Testis (tissue), 3 donors: ENCODE data around the gene PRR33. TPM values are rescaled to one million over a fixed set of nuclear protein-coding genes. Genes with fewer than 3 reads are reported as not detected.

Experiments
- DNase-seq: peaks from one replicate; pipeline ENCODE4 v3.0.0-alpha.2; 2019
- H3K27ac ChIP-seq, 2 donors: fragments of 200-600 bp; sonication (generic); one replicate each; pipeline ENCODE4 v1.5.1; 2019
- H3K27me3 ChIP-seq: fragments of 200-600 bp; sonication (generic); one replicate; pipeline ENCODE4 v1.5.1; 2019
- H3K36me3 ChIP-seq: fragments of 200-600 bp; sonication (generic); one replicate; pipeline ENCODE4 v1.5.1; 2017; ENCODE audit warnings: low read depth; ENCODE audit errors: missing control alignments
- H3K4me1 ChIP-seq: fragments of 200-600 bp; sonication (generic); one replicate; pipeline ENCODE4 v1.5.1; 2019
- H3K4me3 ChIP-seq, 2 donors: fragments of 200-600 bp; sonication (generic); one replicate each; pipeline ENCODE4 v1.5.1; 2017 to 2019
- H3K9me3 ChIP-seq: fragments of 200-600 bp; sonication (generic); one replicate; pipeline ENCODE4 v1.5.1; 2017
- CTCF ChIP-seq, 3 experiments: fragments of 450-650 bp in 2 of 3; fragments of 200-600 bp in 1 of 3; sonication (generic) in 1 of 3; IDR thresholded peaks; one replicate each; pipeline ENCODE4 v1.5.1; 2016 to 2019; ENCODE audit warnings: antibody characterized with exemption in 3 of 3, mild to moderate bottlenecking in 2 of 3, moderate library complexity in 1 of 3
- POLR2A ChIP-seq: fragments of 450-650 bp; IDR thresholded peaks from one replicate; pipeline ENCODE4 v1.6.1; 2017; ENCODE audit warnings: antibody characterized with exemption, mild to moderate bottlenecking, moderate library complexity
- WGBS, 2 donors: methylation state at CpG; one replicate each; pipeline ENCODE4 v1.1.5; 2018; 5-methylcytosine and 5-hydroxymethylcytosine counted together
- intact Hi-C: fragments of 100-400 bp; cut with DNase I; formaldehyde crosslinking; loops from one replicate; pipeline ENCODE4 v1.15.1; 2023; ENCODE audit warnings: low total_unique reads
- polyA plus RNA-seq: library from polyadenylated mRNA; stranded (reverse); fragments of 350-450 nt; fragmentation: Illumina TruSeq; extraction: RNeasy Lipid Tissue Mini Kit (QIAGEN cat#74804); gene quantifications from one replicate; pipeline ENCODE4 v1.2.3, GENCODE V29; 2014; ENCODE audit warnings: low read depth, low replicate concordance; ENCODE audit not compliant: insufficient read depth
- total RNA-seq, 2 donors: library from RNA; depleted of rRNA; stranded (reverse); fragments of >200 nt; gene quantifications; one replicate each; pipeline ENCODE4 v1.2.3, GENCODE V29; 2016

PRR33 gene
- total and polyA plus RNA-seq, 3 donors from 2014 or later: 0.06 TPM; not detected in 2

- no peaks in the 10 kb centered on the region for H3K4me1 ChIP-seq
- peak overlapping the region in 1 of 2 donors; percentile 61 for H3K27ac ChIP-seq
- WGBS, 2 donors: 30 to 78% methylated on average over 2 to 12 of the region's 12 CpGs
- H3K36me3 ChIP-seq: no peaks in the 10 kb centered on the region
- H3K4me3 ChIP-seq: peak overlapping the region; percentile 36 to 43
- H3K9me3 ChIP-seq: no peaks in the 10 kb centered on the region
- TF ChIP-seq CTCF (IDR thresholded peaks at IDR 0.05) (no peak), POLR2A (no peak)
- no peak for DNase-seq
- intact Hi-C loops: no loop called here
- no peaks in the 10 kb centered on the region for H3K27me3 ChIP-seq
Measured at GRCh38 chr11:1870326-1870696, 21.4 kb downstream of the PRR33 start.

- TF ChIP-seq POLR2A (no peak), CTCF (IDR thresholded peaks at IDR 0.05) (peak in 2 of 3 experiments; percentile 9 to 28)
- Histone ChIP-seq H3K27ac (peak overlapping the region in 1 of 2 donors; percentile 61), H3K9me3 (no peaks in the 10 kb centered on the region), H3K36me3 (no peaks in the 10 kb centered on the region), H3K27me3 (no peaks in the 10 kb centered on the region), H3K4me1 (peaks cover 3% of the 10 kb centered on the region), H3K4me3 (peak overlapping the region; percentile 36 to 43)
- DNase-seq: peak; percentile 44
- WGBS, 2 donors: 45 to 59% methylated on average over 27 to 34 of the region's 34 CpGs
- intact Hi-C loops: no loop called here
Measured at GRCh38 chr11:1869427-1870325, 22.0 kb downstream of the PRR33 start.

- no peak for DNase-seq
- Histone ChIP-seq H3K4me1 (peaks cover 12% of the 10 kb centered on the region), H3K27me3 (no peaks in the 10 kb centered on the region), H3K9me3 (no peaks in the 10 kb centered on the region), H3K36me3 (no peaks in the 10 kb centered on the region), H3K4me3 (peak overlapping the region; percentile 36 to 43), H3K27ac (peak overlapping the region; percentile 34 to 42)
- TF ChIP-seq CTCF (IDR thresholded peaks at IDR 0.05) (no peak), POLR2A (no peak)
- WGBS, 2 donors: 64 to 84% methylated on average over 10 to 25 of the region's 25 CpGs
- intact Hi-C loops: no loop called here
Measured at GRCh38 chr11:1868636-1869291, 22.9 kb downstream of the PRR33 start.

GRCh38 chr11:1868056-1868635 is 23.5 kb downstream of the PRR33 start:
- Histone ChIP-seq H3K4me1 (peaks cover 18% of the 10 kb centered on the region), H3K27me3 (no peaks in the 10 kb centered on the region), H3K4me3 (peak overlapping the region in 1 of 2 donors; percentile 36), H3K36me3 (no peaks in the 10 kb centered on the region), H3K9me3 (no peaks in the 10 kb centered on the region), H3K27ac (peak overlapping the region in 1 of 2 donors; percentile 42)
- 86% methylated on average over 14 of the region's 14 CpGs; no CpG with 5 or more reads in 1 of the 2 donors for WGBS, 2 donors
- no peak for TF ChIP-seq CTCF (IDR thresholded peaks at IDR 0.05)
- no peak for TF ChIP-seq POLR2A
- DNase-seq: no peak
- intact Hi-C loops: no loop called here
